ENCODE measurements around the gene RAPGEF5.
A peak's percentile ranks its signal among the peaks of the same experiment; 100 is the strongest.

RAPGEF5 gene

DNA sequence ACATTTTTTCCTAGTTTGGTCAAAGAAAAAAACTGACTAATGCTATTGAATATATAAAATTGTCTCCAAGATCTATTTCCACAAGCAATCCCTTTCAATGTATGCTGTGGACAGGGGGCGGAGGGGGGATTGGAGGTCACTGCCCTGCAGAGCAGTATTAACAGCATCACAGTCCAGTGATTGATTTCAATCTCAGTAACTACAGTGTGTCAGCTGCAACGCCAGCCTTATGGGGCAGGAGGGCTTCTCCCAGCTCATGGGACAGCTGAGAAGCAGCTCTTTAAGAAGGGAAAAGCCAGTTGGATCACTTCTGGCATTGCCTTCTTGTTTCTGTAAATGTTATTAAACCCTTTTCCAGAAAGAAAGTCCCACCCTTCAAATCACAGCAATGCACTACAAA is 65.0 kb downstream of the RAPGEF5 start:
- H3K27me3 Mint-ChIP-seq (ENCODE audit: low read depth) = peaks cover 39% of the 10 kb centered on the region
- no peaks in the 10 kb centered on the region for H3K9me3 Mint-ChIP-seq
- no peaks in the 10 kb centered on the region for H3K36me3 Mint-ChIP-seq (ENCODE audit: low read depth)
- no peak overlapping the region for H3K27ac Mint-ChIP-seq
- no peak overlapping the region for H3K4me3 Mint-ChIP-seq
- peaks cover 8% of the 10 kb centered on the region for H3K4me1 Mint-ChIP-seq (ENCODE audit: low read depth)

DNA sequence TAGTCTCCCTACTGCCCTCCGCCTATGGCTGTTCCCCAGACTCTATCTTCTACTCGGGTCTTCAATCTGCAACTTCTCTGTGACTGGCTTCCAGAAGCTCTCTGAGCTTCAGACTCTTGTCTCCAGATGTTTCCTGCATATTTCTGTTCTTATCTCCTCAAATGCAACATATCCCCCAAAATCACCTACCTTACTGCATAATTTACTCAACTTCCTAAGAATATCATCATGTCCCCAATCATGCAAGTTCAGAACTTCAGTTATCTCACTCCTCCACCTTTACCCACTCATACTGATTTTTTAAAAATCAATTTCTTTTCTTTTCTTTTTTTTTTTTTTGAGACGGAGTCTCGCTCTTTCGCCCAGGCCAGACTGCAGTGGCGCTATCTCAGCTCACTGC is 68.8 kb downstream of the RAPGEF5 start:
- peaks cover 27% of the 10 kb centered on the region for H3K27me3 Mint-ChIP-seq (ENCODE audit: low read depth)
- no peaks in the 10 kb centered on the region for H3K36me3 Mint-ChIP-seq (ENCODE audit: low read depth)
- H3K4me1 Mint-ChIP-seq (ENCODE audit: low read depth) = peaks cover 6% of the 10 kb centered on the region
- no peak overlapping the region for H3K4me3 Mint-ChIP-seq
- H3K9me3 Mint-ChIP-seq = no peaks in the 10 kb centered on the region
- no peak overlapping the region for H3K27ac Mint-ChIP-seq

DNA sequence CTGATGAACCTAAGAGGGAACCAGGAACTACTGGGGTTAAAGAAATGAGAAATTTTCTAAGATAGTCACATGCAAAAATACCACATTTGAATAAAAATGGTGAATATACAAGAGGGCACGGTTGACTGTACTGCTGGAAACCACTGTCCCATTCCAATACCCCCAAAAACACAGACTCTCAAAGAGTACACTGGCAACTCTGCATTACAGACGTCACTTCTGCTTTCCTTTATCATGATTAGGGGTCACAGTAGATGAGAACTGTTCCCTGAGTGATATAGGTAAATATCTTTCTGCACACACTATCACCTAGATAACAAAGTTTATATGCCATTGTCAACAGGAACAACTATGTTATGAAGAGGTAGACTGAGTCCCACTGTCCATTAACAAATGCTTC is 69.5 kb downstream of the RAPGEF5 start:
- H3K4me1 Mint-ChIP-seq (ENCODE audit: low read depth) = peaks cover under 1% of the 10 kb centered on the region
- peaks cover 24% of the 10 kb centered on the region for H3K27me3 Mint-ChIP-seq (ENCODE audit: low read depth)
- no peaks in the 10 kb centered on the region for H3K9me3 Mint-ChIP-seq
- H3K4me3 Mint-ChIP-seq = no peak overlapping the region
- no peaks in the 10 kb centered on the region for H3K36me3 Mint-ChIP-seq (ENCODE audit: low read depth)
- no peak overlapping the region for H3K27ac Mint-ChIP-seq

DNA sequence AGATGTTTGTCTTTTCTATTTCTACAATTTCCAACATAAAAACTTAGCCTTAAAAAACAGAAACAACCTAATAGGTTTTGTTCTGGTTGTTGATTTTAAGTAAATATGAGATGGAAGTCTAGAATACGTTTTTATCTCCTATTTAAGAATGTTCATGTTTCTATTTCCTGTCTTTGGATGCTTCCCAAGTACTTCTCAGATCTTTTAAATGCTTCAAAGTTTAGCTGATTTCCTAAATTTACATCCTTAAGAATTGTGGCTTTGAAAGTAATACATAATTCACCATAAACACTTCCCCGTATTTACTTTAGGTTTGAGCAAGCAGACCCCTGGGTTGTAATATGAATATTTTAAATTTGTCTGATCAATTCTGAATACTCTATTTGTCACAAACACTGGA is 70.5 kb downstream of the RAPGEF5 start:
- Mint-ChIP-seq H3K4me1 (ENCODE audit: low read depth) (no peaks in the 10 kb centered on the region), H3K27me3 (ENCODE audit: low read depth) (peaks cover 24% of the 10 kb centered on the region)

DNA sequence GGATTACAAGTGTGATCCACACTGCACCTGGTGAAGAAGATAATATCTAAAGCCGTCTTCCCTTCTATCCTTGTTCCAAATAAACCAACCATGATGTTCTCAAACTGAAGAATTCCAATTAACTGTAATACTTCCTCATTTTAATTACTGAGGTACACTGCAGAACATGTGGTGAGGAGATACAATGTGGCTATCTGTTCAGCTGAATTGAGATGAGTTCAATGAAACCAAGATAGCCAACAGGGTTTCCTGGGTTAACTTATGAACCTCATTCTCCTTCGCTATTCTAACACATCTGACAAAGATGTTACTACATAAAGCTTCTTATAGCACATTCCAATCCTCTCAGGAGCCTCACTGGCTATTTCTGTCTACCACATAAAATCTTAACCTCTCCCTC is 75.5 kb downstream of the RAPGEF5 start:
- H3K9me3 Mint-ChIP-seq = no peaks in the 10 kb centered on the region
- H3K27ac Mint-ChIP-seq = no peak overlapping the region
- no peaks in the 10 kb centered on the region for H3K36me3 Mint-ChIP-seq (ENCODE audit: low read depth)
- H3K4me3 Mint-ChIP-seq = no peak overlapping the region
- H3K27me3 Mint-ChIP-seq (ENCODE audit: low read depth) = peaks cover 12% of the 10 kb centered on the region
- H3K4me1 Mint-ChIP-seq (ENCODE audit: low read depth) = no peaks in the 10 kb centered on the region

More for the DNA sequence above, 70.5 kb downstream of the RAPGEF5 start:
- H3K36me3 Mint-ChIP-seq (ENCODE audit: low read depth) = no peaks in the 10 kb centered on the region
- no peak overlapping the region for H3K27ac Mint-ChIP-seq
- H3K4me3 Mint-ChIP-seq = no peak overlapping the region
- no peaks in the 10 kb centered on the region for H3K9me3 Mint-ChIP-seq

DNA sequence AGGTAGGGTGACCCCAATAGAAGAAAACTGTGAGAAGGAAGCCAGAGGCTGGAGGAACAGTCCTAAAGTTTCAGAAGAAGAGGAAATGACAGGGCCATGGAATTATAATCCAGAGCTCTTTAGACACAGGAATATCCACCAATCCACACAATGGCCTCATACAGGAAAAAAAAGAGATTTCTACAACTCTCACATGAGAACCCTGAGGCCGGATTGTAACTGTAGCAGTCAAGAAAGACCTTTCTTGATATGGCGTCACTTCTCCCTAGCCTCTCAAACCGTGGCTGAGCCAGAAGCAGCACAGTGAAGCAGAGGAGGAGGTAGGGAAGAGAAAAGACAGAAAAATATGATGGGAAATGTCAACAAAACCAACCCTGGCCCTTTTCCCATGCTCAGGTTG is 76.9 kb downstream of the RAPGEF5 start:
- no peak overlapping the region for H3K27ac Mint-ChIP-seq
- peaks cover 7% of the 10 kb centered on the region for H3K27me3 Mint-ChIP-seq (ENCODE audit: low read depth)
- H3K9me3 Mint-ChIP-seq = no peaks in the 10 kb centered on the region
- no peak overlapping the region for H3K4me3 Mint-ChIP-seq
- H3K4me1 Mint-ChIP-seq (ENCODE audit: low read depth) = no peaks in the 10 kb centered on the region
- H3K36me3 Mint-ChIP-seq (ENCODE audit: low read depth) = no peaks in the 10 kb centered on the region

DNA sequence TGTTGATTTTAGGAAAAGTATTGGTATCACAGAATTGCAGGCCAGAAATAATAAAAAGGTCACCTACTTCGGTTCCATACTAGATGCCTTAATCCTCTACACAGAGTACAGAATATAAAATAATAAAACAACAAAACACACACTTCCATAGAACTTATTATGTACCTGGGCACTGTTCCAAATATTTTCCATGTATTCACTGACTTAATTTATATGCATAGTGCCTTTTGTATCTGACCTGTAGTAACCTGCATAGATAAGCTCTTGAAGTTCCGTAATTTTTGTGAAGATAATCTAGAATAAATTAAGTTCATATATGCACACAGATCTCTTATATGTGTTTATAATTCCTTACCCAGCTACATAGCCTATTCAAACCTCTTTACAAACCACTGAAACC is 78.3 kb downstream of the RAPGEF5 start:
- Mint-ChIP-seq H3K9me3 (no peaks in the 10 kb centered on the region), H3K27me3 (ENCODE audit: low read depth) (peaks cover 7% of the 10 kb centered on the region), H3K36me3 (ENCODE audit: low read depth) (no peaks in the 10 kb centered on the region), H3K4me1 (ENCODE audit: low read depth) (no peaks in the 10 kb centered on the region), H3K4me3 (no peak overlapping the region), H3K27ac (no peak overlapping the region)

DNA sequence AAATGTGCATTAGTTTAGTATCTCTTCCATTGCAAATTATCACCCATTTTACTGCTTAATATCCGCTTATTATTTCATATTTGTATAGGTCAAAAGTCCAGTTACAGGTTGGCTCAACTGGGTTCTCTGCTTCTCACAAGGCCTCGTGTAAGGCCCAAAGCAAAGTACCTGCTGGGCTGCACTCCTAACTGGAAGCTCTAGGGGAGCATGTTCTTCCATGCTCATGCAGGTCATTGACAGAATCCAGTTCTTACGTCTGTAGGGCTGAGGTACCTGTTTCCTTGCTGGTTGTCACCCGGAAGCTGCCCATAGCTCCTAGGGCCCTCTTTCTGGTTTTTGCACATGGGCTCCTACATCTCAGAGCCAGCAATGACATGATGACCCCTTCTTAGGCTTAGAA is 79.6 kb downstream of the RAPGEF5 start:
- no peaks in the 10 kb centered on the region for H3K4me1 Mint-ChIP-seq (ENCODE audit: low read depth)
- no peaks in the 10 kb centered on the region for H3K9me3 Mint-ChIP-seq
- H3K27me3 Mint-ChIP-seq (ENCODE audit: low read depth) = peaks cover 7% of the 10 kb centered on the region
- no peaks in the 10 kb centered on the region for H3K36me3 Mint-ChIP-seq (ENCODE audit: low read depth)
- H3K27ac Mint-ChIP-seq = no peak overlapping the region
- H3K4me3 Mint-ChIP-seq = no peak overlapping the region

DNA sequence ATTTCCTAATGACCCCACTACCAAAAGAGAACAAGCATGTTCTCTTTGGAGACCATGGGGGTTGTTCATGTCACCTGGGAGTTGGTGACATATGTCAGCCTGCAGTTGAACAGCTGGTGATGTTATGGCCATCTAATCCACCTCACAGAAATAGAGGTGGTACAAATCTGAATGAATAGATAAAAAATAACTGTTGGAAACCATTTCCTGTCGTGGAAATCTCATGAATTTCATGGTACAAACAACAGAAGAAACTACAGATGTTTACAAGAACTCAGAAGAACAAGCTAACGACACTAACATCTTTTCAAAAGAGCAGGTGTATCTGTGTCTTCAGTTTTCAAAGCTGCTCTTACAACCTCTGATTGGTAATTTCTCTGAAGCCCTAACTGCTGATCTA is 81.3 kb downstream of the RAPGEF5 start:
- Mint-ChIP-seq H3K27me3 (ENCODE audit: low read depth) (peaks cover 7% of the 10 kb centered on the region), H3K36me3 (ENCODE audit: low read depth) (no peaks in the 10 kb centered on the region), H3K9me3 (no peaks in the 10 kb centered on the region), H3K4me3 (no peak overlapping the region), H3K4me1 (ENCODE audit: low read depth) (no peaks in the 10 kb centered on the region), H3K27ac (no peak overlapping the region)

DNA sequence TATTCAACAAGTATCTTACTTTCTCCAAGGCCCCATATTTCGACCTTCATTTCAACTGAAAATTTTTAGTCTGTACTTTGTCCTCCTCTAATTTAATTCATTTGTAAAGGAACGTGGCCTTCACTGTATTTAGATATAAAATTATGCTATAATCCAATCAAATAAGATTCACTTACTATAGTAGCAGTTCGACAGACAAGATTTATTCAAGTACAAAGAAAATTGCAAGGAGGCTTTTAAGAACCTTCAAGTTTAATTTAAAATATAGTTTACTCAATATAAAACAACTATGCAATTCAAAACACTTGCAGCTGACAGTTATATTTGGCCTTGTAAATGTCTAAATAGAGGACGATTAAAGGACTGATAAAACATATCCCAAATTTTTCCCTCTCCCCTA is 85.6 kb downstream of the RAPGEF5 start:
- H3K27ac Mint-ChIP-seq = no peak overlapping the region
- H3K27me3 Mint-ChIP-seq (ENCODE audit: low read depth) = peaks cover 19% of the 10 kb centered on the region
- peaks cover 6% of the 10 kb centered on the region for H3K4me1 Mint-ChIP-seq (ENCODE audit: low read depth)
- no peaks in the 10 kb centered on the region for H3K36me3 Mint-ChIP-seq (ENCODE audit: low read depth)
- no peaks in the 10 kb centered on the region for H3K9me3 Mint-ChIP-seq
- no peak overlapping the region for H3K4me3 Mint-ChIP-seq

DNA sequence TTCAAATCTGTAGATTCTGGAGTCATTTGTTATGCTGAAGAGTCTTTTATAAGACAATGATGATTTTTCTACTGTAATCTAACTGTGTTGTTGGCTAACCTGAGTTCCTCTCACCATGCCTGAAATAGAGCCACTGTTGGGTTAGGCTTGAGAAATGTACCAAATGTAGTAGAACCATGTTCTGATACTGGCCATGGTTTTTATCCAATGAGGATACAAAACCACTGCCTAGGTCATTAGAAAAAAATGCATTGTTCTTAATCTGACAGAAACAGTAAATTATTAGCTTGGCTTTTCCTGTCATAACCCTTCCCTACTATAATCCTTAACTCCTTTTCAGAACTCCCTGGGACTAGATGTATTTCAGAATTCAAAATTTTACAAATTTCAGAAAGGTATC is 86.6 kb downstream of the RAPGEF5 start:
- Mint-ChIP-seq H3K9me3 (no peaks in the 10 kb centered on the region), H3K27me3 (ENCODE audit: low read depth) (peaks cover 25% of the 10 kb centered on the region), H3K4me1 (ENCODE audit: low read depth) (peaks cover 6% of the 10 kb centered on the region), H3K4me3 (no peak overlapping the region), H3K36me3 (ENCODE audit: low read depth) (no peaks in the 10 kb centered on the region), H3K27ac (no peak overlapping the region)

DNA sequence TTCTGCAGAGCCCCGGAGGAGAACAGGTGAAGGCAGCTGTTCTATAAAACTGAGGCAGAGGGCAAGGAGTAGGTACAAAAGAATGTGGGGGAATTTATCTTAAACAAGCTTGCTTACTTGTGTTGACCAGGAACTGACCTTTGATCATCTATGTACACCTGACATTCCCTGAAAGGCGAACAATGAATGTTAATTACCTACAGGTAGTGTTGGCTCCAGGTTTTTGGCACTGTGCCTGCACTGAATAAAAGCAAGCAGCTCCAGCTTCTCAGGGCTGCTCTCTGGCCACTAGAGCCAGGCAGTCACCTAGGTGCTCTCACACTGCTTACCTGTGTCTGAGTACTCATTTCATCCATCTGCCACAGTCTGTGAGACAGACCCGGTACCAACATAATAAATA is 87.0 kb downstream of the RAPGEF5 start:
- Mint-ChIP-seq H3K27me3 (ENCODE audit: low read depth) (peaks cover 25% of the 10 kb centered on the region), H3K27ac (no peak overlapping the region), H3K4me3 (no peak overlapping the region), H3K4me1 (ENCODE audit: low read depth) (peaks cover 6% of the 10 kb centered on the region), H3K9me3 (no peaks in the 10 kb centered on the region), H3K36me3 (ENCODE audit: low read depth) (no peaks in the 10 kb centered on the region)

DNA sequence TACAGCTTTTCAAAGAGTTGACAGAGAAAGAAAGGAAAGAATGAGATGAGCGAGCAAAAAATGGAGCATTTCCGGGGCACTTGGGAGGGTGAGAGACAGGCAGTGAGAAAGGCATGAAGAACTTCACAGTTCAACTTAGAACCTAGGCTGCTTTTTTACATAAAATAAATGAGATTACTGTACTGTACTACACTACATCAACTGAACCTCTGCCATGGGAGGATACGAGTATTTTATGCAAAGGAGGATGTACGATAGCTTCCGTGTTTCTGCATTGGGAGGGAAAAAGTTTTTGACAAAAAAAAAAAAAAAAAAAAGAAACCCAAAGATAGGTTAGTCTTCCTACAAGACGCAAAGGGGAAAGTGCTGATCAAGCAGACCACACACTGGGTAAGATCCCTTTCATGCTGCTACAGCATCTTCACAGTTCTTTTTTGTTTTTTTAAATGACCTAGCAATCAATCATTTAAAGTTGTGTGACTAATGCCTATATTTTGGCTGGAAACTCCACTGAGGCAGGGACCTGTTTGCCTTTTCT is 88.0 kb downstream of the RAPGEF5 start:
- peaks cover 6% of the 10 kb centered on the region for H3K4me1 Mint-ChIP-seq (ENCODE audit: low read depth)
- no peaks in the 10 kb centered on the region for H3K36me3 Mint-ChIP-seq (ENCODE audit: low read depth)
- peak overlapping the region; percentile 3 for H3K4me3 Mint-ChIP-seq
- no peaks in the 10 kb centered on the region for H3K9me3 Mint-ChIP-seq
- H3K27me3 Mint-ChIP-seq (ENCODE audit: low read depth) = peaks cover 31% of the 10 kb centered on the region
- H3K27ac Mint-ChIP-seq = peak overlapping the region; percentile 43

DNA sequence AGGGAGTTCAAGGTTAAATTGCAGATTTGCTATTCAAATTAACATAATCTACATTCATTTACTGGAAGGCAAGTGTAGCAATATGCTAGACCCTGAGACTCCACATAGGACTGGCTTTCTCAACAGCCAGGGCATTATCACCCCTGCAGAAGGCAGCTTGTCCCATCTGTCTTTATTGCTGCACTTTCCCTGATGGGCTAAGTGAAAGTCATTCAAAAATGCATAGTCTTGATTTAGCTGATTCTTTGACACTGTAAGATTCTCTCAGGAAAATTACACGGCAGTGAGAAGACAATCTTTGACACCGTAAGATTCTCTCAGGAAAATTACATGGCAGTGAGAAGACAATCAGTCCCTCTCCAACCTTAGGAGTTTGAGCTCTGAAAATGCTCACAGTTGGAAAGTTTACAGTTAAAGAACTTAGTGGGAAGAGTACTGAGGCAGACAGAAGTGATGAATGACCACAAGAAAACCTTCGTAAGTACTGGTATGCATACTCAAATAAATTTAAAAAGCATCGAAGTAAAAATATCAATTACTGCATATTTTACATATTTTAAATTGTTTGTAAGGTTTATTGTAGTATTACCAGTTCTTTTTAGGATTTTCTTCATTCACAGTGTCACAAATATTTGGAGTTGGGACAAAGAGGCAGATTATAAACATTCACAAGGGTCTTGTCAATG is 88.9 kb downstream of the RAPGEF5 start:
- H3K4me3 Mint-ChIP-seq = no peak overlapping the region
- H3K36me3 Mint-ChIP-seq (ENCODE audit: low read depth) = no peaks in the 10 kb centered on the region
- H3K27me3 Mint-ChIP-seq (ENCODE audit: low read depth) = peaks cover 31% of the 10 kb centered on the region
- no peak overlapping the region for H3K27ac Mint-ChIP-seq
- H3K9me3 Mint-ChIP-seq = no peaks in the 10 kb centered on the region
- peaks cover 6% of the 10 kb centered on the region for H3K4me1 Mint-ChIP-seq (ENCODE audit: low read depth)

DNA sequence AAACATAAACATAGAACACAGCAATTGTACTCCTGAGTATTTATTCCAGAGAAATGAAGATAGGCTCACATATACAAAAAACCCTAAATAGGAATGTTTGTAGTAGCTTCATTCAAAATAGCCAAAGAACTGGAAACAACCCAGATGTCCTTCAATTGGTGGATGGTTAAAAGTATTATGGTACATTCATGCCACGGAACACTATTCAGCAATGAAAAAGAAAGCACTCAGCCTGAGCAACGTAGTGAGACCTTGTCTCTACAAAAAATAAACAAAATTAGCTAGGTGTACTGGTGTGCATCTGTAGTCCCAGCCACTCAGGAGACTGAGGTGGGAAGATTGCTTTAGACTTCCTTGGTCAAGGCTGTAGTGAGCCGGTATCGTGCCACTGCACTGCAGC is 94.4 kb downstream of the RAPGEF5 start:
- peaks cover 23% of the 10 kb centered on the region for H3K27me3 Mint-ChIP-seq (ENCODE audit: low read depth)
- H3K4me1 Mint-ChIP-seq (ENCODE audit: low read depth) = no peaks in the 10 kb centered on the region
- H3K36me3 Mint-ChIP-seq (ENCODE audit: low read depth) = no peaks in the 10 kb centered on the region
- no peak overlapping the region for H3K4me3 Mint-ChIP-seq
- no peaks in the 10 kb centered on the region for H3K9me3 Mint-ChIP-seq
- H3K27ac Mint-ChIP-seq = no peak overlapping the region
